ENCODE measurements around the gene UBE2L6. TPM values are rescaled to one million over a fixed set of nuclear protein-coding genes. Genes with fewer than 3 reads are reported as not detected.

The UBE2L6 gene
- total and polyA plus RNA-seq, 2 of the 4 experiments (the other 2 are of a cell fraction), result 37.5 to 46.7 TPM

GRCh38 chr11:57546451-57546850 is 21.0 kb downstream of the UBE2L6 start:
- Histone ChIP-seq H4K20me1 (ENCODE audit: insufficient read depth, low read length) (no peaks in the 10 kb centered on the region), H3K9me3 (ENCODE audit: control insufficient read depth, insufficient read depth, low read length) (no peaks in the 10 kb centered on the region), H3K9me1 (ENCODE audit: insufficient read depth, low read length) (no peaks in the 10 kb centered on the region), H3K14ac (replicated peaks; ENCODE audit: low read depth, low read length) (no peak overlapping the region), H3K56ac (ENCODE audit: extremely low read depth, insufficient read depth, low read length) (no peak overlapping the region), H4K91ac (ENCODE audit: insufficient read depth, low read depth, low read length) (no peak overlapping the region), H3K4me3 (ENCODE audit: insufficient read depth, low read depth, low read length) (no peak overlapping the region), H2AK5ac (ENCODE audit: low read depth, low read length) (no peak overlapping the region), H3K36me3 (ENCODE audit: control insufficient read depth, insufficient read depth, low read length) (peaks cover 17% of the 10 kb centered on the region), H2AFZ (replicated peaks; ENCODE audit: low read length, poor library complexity) (peak overlapping the region; percentile 32), H3K23ac (ENCODE audit: low read depth, low read length) (no peak overlapping the region), H2BK15ac (ENCODE audit: low read depth, low read length) (no peak overlapping the region), H4K8ac (ENCODE audit: low read depth in 2 of 2, low read length in 2 of 2) (no peak overlapping the region), H3K4me1 (ENCODE audit: control insufficient read depth, insufficient read depth, low read length) (no peaks in the 10 kb centered on the region), H3K27me3 (ENCODE audit: control insufficient read depth, insufficient read depth, low read length) (peaks cover 11% of the 10 kb centered on the region), H2BK120ac (ENCODE audit: low read depth, low read length) (no peak overlapping the region), H3K9ac (ENCODE audit: low read depth, low read length) (no peak overlapping the region), H2BK5ac (ENCODE audit: low read depth, low read length, poor library complexity, severe bottlenecking) (no peak overlapping the region), H3K4me2 (ENCODE audit: low read depth, low read length) (no peak overlapping the region), H2AK9ac (replicated peaks; ENCODE audit: low read depth, low read length, poor library complexity) (no peak overlapping the region), H3K79me1 (ENCODE audit: low read depth in 1 of 2, low read length in 2 of 2) (no peaks in the 10 kb centered on the region), H3K18ac (ENCODE audit: low read depth, low read length) (no peak overlapping the region), H3K4ac (ENCODE audit: low read depth, low read length) (no peak overlapping the region), H4K5ac (ENCODE audit: low read depth, low read length) (no peak overlapping the region), H2BK20ac (ENCODE audit: low read depth, low read length) (no peak overlapping the region), H3K27ac (ENCODE audit: insufficient read depth, low read length) (no peak overlapping the region)
- in situ Hi-C loops (cut with MboI; ENCODE audit: low sequenced_read_pairs), result no loop called here
- intact Hi-C loops (cut with micrococcal nuclease), result no loop called here
- CTCF ChIA-PET, result no interaction called here
- POLR2A ChIA-PET (ENCODE audit: unreplicated experiment), result no interaction called here
- DNase-seq (no peak), ATAC-seq (ENCODE audit: low read depth) (no peak)
- BruUV-seq (replicated peaks), result no TSS peak
- TF ChIP-seq MAFK (IDR thresholded peaks at IDR 0.05; ENCODE audit: low read depth, low read length) (no peak), POLR2A (IDR thresholded peaks at IDR 0.05; ENCODE audit: low read depth, low read length) (no peak), MAZ (IDR thresholded peaks at IDR 0.05; ENCODE audit: borderline replicate concordance, low read depth, low read length) (no peak), RCOR1 (IDR thresholded peaks at IDR 0.05; ENCODE audit: insufficient replicate concordance, low read length) (no peak), CHD1 (IDR thresholded peaks at IDR 0.05; ENCODE audit: low read depth, low read length) (no peak), BHLHE40 (IDR thresholded peaks at IDR 0.05; ENCODE audit: low read depth, low read length) (no peak), MXI1 (IDR thresholded peaks at IDR 0.05; ENCODE audit: borderline replicate concordance, low read depth, low read length) (no peak), RFX5 (IDR thresholded peaks at IDR 0.05; ENCODE audit: low read depth, low read length) (no peak), CTCF (conservative IDR thresholded peaks at IDR 0.05; ENCODE audit: low read depth, low read length) (no peak), RAD21 (IDR thresholded peaks at IDR 0.05; ENCODE audit: low read length) (no peak), USF2 (IDR thresholded peaks at IDR 0.05; ENCODE audit: low read depth, low read length) (no peak)
- dilution Hi-C loops (cut with HindIII; ENCODE audit: low sequenced_read_pairs, unreplicated experiment), result no loop called here
- no CpG with 5 or more reads among the region's 7 CpGs for WGBS, 2 experiments (ENCODE audit: extremely low coverage in 2 of 2, insufficient read length in 1 of 2)

Data from IMR-90 (cell line).